ENCODE results near the gene KCNQ1. TPM values are rescaled to one million over a fixed set of nuclear protein-coding genes. Genes with fewer than 3 reads are reported as not detected.
A peak's percentile ranks its signal among the peaks of the same experiment; 100 is the strongest.

The KCNQ1 gene
- total and polyA plus RNA-seq, 2 experiments from 2014 or later, result 0.45 to 0.87 TPM

DNA sequence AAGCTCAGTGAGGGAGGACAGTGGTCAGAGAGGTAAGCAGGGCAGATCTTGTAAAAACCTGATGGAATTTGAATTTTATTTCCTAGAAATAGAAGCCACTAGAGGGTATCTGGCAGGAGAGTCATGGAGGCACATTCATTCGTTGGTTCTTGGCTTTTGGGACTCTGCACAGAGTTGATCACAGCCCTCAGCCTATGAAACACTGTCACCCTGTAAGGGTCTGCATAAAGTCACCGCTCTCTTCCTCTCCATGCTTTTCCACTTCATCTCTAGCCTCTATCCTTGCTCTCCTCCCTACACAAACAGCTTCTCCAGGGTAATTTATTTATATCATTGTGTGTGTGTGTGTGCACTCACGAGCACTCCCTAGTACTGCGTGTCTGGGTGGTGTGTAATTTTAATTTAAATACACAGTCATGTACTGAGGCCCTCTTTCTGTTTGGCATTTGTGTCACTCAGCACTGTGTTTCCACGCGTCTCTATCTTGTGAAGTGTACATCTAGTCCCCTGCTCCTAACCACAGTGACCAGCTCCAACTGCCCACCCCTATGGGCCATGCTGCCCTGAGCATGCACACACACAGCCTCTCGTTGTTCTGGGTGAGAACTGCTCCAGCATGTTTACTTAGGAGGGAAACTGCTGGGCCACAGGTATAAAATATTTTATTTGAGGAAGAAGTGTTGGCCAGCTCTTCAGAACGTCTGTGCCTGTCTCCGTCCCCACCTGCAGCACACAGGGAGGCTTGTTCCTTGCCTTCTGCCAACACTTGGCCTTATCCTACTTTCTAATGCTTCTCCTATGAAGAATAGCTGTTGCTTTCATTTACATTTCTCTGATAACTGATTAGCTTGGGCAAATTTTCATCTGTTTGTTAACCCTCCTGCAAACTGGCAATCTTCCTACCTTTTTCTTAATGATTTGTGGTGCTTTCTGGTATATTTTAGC is 250.5 kb downstream of the KCNQ1 start (continued):
- TF ChIP-seq CTCF (conservative IDR thresholded peaks at IDR 0.05; ENCODE audit: low read depth in 2 of 2), result no peak
- no peak for TF ChIP-seq ZNF331 (CRISPR knock-in tag; IDR thresholded peaks at IDR 0.05; ENCODE audit: low read depth)
- no peak for TF ChIP-seq EZH2phosphoT487 (IDR thresholded peaks at IDR 0.05; ENCODE audit: unreplicated experiment)
- TF ChIP-seq ZNF114 (CRISPR knock-in tag; IDR thresholded peaks at IDR 0.05), result no peak
- TF ChIP-seq, protein P1, sequence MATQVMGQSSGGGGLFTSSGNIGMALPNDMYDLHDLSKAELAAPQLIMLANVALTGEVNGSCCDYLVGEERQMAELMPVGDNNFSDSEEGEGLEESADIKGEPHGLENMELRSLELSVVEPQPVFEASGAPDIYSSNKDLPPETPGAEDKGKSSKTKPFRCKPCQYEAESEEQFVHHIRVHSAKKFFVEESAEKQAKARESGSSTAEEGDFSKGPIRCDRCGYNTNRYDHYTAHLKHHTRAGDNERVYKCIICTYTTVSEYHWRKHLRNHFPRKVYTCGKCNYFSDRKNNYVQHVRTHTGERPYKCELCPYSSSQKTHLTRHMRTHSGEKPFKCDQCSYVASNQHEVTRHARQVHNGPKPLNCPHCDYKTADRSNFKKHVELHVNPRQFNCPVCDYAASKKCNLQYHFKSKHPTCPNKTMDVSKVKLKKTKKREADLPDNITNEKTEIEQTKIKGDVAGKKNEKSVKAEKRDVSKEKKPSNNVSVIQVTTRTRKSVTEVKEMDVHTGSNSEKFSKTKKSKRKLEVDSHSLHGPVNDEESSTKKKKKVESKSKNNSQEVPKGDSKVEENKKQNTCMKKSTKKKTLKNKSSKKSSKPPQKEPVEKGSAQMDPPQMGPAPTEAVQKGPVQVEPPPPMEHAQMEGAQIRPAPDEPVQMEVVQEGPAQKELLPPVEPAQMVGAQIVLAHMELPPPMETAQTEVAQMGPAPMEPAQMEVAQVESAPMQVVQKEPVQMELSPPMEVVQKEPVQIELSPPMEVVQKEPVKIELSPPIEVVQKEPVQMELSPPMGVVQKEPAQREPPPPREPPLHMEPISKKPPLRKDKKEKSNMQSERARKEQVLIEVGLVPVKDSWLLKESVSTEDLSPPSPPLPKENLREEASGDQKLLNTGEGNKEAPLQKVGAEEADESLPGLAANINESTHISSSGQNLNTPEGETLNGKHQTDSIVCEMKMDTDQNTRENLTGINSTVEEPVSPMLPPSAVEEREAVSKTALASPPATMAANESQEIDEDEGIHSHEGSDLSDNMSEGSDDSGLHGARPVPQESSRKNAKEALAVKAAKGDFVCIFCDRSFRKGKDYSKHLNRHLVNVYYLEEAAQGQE (IDR thresholded peaks at IDR 0.05; ENCODE audit: unreplicated experiment), result no peak
- no peak for TF ChIP-seq ETS1 (IDR thresholded peaks at IDR 0.05)
- TF ChIP-seq JUNB (IDR thresholded peaks at IDR 0.05; ENCODE audit: unreplicated experiment), result no peak
- TF ChIP-seq POLR2AphosphoS5 (IDR thresholded peaks at IDR 0.05; ENCODE audit: low read depth), result no peak
- TF ChIP-seq STAT1 (IDR thresholded peaks at IDR 0.05; ENCODE audit: unreplicated experiment), result no peak
- TF ChIP-seq NANOG (IDR thresholded peaks at IDR 0.05; ENCODE audit: borderline replicate concordance), result no peak

GRCh38 chr11:2696455-2696854 is 251.6 kb downstream of the KCNQ1 start:
- Mint-ChIP-seq H3K27me3 (ENCODE audit: insufficient read depth, low read depth, poor library complexity) (peaks cover 26% of the 10 kb centered on the region), H3K36me3 (ENCODE audit: low read depth) (peaks cover 36% of the 10 kb centered on the region), H3K27ac (no peak overlapping the region), H3K4me3 (peak overlapping the region; percentile 35; the same call in 2 of the 3 replicates), H3K4me1 (peaks cover 73% of the 10 kb centered on the region), H3K9me3 (peaks cover 11% of the 10 kb centered on the region)
- H3K9me2 ChIP-seq (ENCODE audit: insufficient read depth), result no peaks in the 10 kb centered on the region
- DNase-seq (ENCODE audit: low spot score), result no peak
- peaks cover 67% of the 10 kb centered on the region for H3K79me2 ChIP-seq (replicated peaks; ENCODE audit: insufficient read depth)
- H4K20me1 ChIP-seq (replicated peaks; ENCODE audit: insufficient read depth), result peaks cover 3% of the 10 kb centered on the region; the same call in 1 of the 2 replicates
- H3K27ac ChIP-seq (ENCODE audit: low read depth), result no peak overlapping the region
- H2AFZ ChIP-seq, result no peak overlapping the region
- peaks cover 13% of the 10 kb centered on the region for H3F3A ChIP-seq (replicated peaks; ENCODE audit: low read depth)
- peaks cover 61% of the 10 kb centered on the region for H3K4me1 ChIP-seq (ENCODE audit: insufficient read depth)
- H3K4me3 ChIP-seq, result no peak overlapping the region
- no peaks in the 10 kb centered on the region for H3K36me3 ChIP-seq (ENCODE audit: insufficient read depth)
- no peak for ATAC-seq
- H3K4me2 ChIP-seq, result peak overlapping the region; percentile 82
- H3K27me3 ChIP-seq (ENCODE audit: insufficient read depth), result peaks cover 7% of the 10 kb centered on the region; the same call in 1 of the 2 replicates
- TF ChIP-seq, protein P1 (IDR thresholded peaks at IDR 0.05; ENCODE audit: unreplicated experiment), result no peak
- TF ChIP-seq EZH2 (IDR thresholded peaks at IDR 0.05; ENCODE audit: low read depth, unreplicated experiment) (no peak), ETS1 (IDR thresholded peaks at IDR 0.05) (no peak), STAT1 (IDR thresholded peaks at IDR 0.05; ENCODE audit: unreplicated experiment) (no peak)

Data from GM23338 (cell line).